Astrocyte (in vitro differentiated cells and primary cell): ENCODE data around the gene NT5C3A. TPM values are rescaled to one million over a fixed set of nuclear protein-coding genes. Genes with fewer than 3 reads are reported as not detected.
"Not testable (repeated sequence)": the region's sequence is repeated elsewhere in the genome, so short reads cannot be mapped to it uniquely, and the experiment has no call there.

Source experiments
- DNase-seq: peaks from one replicate; pipeline ENCODE4 v3.0.0-alpha.2; 2010; ENCODE audit warnings: low read depth
- FAIRE-seq: peaks from 2 replicates; lab custom pipeline; 2011; peaks lifted over from hg19 to GRCh38; lab: Jason Lieb, UNC
- H2AFZ ChIP-seq: 2 replicates; pipeline ENCODE4 v1.6.0; 2012; ENCODE audit warnings: low read depth, low read length, inconsistent platforms
- H3K27ac ChIP-seq: 2 replicates; pipeline ENCODE4 v1.5.1; 2011; ENCODE audit warnings: low read depth, low read length, inconsistent platforms
- H3K27me3 ChIP-seq: 2 replicates; pipeline ENCODE4 v1.6.0; 2011; ENCODE audit warnings: low read length, inconsistent platforms; ENCODE audit not compliant: insufficient read depth
- H3K36me3 ChIP-seq: 2 replicates; pipeline ENCODE4 v1.5.1; 2011; ENCODE audit warnings: low read length, inconsistent platforms; ENCODE audit not compliant: insufficient read depth
- H3K4me1 ChIP-seq: 2 replicates; pipeline ENCODE4 v1.5.1; 2011; ENCODE audit warnings: low read length, inconsistent platforms; ENCODE audit not compliant: insufficient read depth
- H3K4me2 ChIP-seq: 2 replicates; pipeline ENCODE4 v1.6.0; 2012; ENCODE audit warnings: low read length, inconsistent platforms
- H3K4me3 ChIP-seq: 2 replicates; pipeline ENCODE4 v1.5.1; 2011; ENCODE audit warnings: low read depth, mild to moderate bottlenecking, low read length, inconsistent platforms; ENCODE audit not compliant: insufficient read depth
- H3K79me2 ChIP-seq: 2 replicates; pipeline ENCODE4 v1.6.0; 2012; ENCODE audit warnings: mild to moderate bottlenecking, low read length, inconsistent platforms; ENCODE audit not compliant: insufficient read depth
- H3K9ac ChIP-seq: 2 replicates; pipeline ENCODE4 v1.6.0; 2012; ENCODE audit warnings: mild to moderate bottlenecking, low read length, inconsistent platforms
- H3K9me3 ChIP-seq: 2 replicates; pipeline ENCODE4 v1.5.1; 2012; ENCODE audit warnings: low read depth, mild to moderate bottlenecking, low read length, inconsistent platforms; ENCODE audit not compliant: insufficient read depth
- H4K20me1 ChIP-seq: 2 replicates; pipeline ENCODE4 v1.6.0; 2012; ENCODE audit warnings: low read length, inconsistent platforms; ENCODE audit not compliant: insufficient read depth
- H3K27ac Mint-ChIP-seq: one replicate; pipeline ENCODE4 v1.8.0; 2021; ENCODE audit warnings: mild to moderate bottlenecking, mixed read lengths; ENCODE audit not compliant: unreplicated experiment
- H3K27me3 Mint-ChIP-seq: one replicate; pipeline ENCODE4 v1.8.0; 2021; ENCODE audit warnings: low read depth, mixed read lengths; ENCODE audit not compliant: unreplicated experiment
- H3K36me3 Mint-ChIP-seq: one replicate; pipeline ENCODE4 v1.8.0; 2021; ENCODE audit warnings: low read depth, mixed read lengths; ENCODE audit not compliant: unreplicated experiment
- H3K4me1 Mint-ChIP-seq: one replicate; pipeline ENCODE4 v1.8.0; 2021; ENCODE audit warnings: low read depth, mixed read lengths; ENCODE audit not compliant: unreplicated experiment
- H3K4me3 Mint-ChIP-seq: one replicate; pipeline ENCODE4 v1.8.0; 2021; ENCODE audit warnings: mild to moderate bottlenecking, moderate library complexity, mixed read lengths; ENCODE audit not compliant: unreplicated experiment
- H3K9me3 Mint-ChIP-seq: one replicate; pipeline ENCODE4 v1.8.0; 2021; ENCODE audit warnings: mild to moderate bottlenecking, mixed read lengths; ENCODE audit not compliant: unreplicated experiment
- total RNA-seq: library from RNA; stranded (reverse); gene quantifications from 2 replicates; pipeline ENCODE4 v1.2.1, GENCODE V29; 2021

The NT5C3A gene
- total RNA-seq, 1 donor from 2014 or later: 24.1 TPM

GRCh38 chr7:33003111-33003510 lies 59.5 kb downstream of the NT5C3A start:
- H3K9ac ChIP-seq, H3K4me3 ChIP-seq, H3K4me1 Mint-ChIP-seq, DNase-seq, FAIRE-seq, H3K27me3 Mint-ChIP-seq, H3K4me3 Mint-ChIP-seq, H3K79me2 ChIP-seq, H3K9me3 Mint-ChIP-seq, H3K27ac ChIP-seq, H4K20me1 ChIP-seq, H3K4me2 ChIP-seq, H3K27me3 ChIP-seq, H3K36me3 ChIP-seq, H2AFZ ChIP-seq, H3K27ac Mint-ChIP-seq, H3K4me1 ChIP-seq, H3K9me3 ChIP-seq: not testable (repeated sequence)
- peaks cover 15% of the 10 kb centered on the region for H3K36me3 Mint-ChIP-seq

GRCh38 chr7:32999380-32999779 lies 63.2 kb downstream of the NT5C3A start:
- H3K4me3 Mint-ChIP-seq, H3K4me1 ChIP-seq, H3K27me3 ChIP-seq, H3K27ac ChIP-seq, H3K9me3 Mint-ChIP-seq, H3K9me3 ChIP-seq, H3K36me3 Mint-ChIP-seq, H3K4me2 ChIP-seq, H3K9ac ChIP-seq, FAIRE-seq, H3K27ac Mint-ChIP-seq, H4K20me1 ChIP-seq, H2AFZ ChIP-seq, H3K36me3 ChIP-seq, H3K27me3 Mint-ChIP-seq, DNase-seq, H3K4me3 ChIP-seq, H3K79me2 ChIP-seq: not testable (repeated sequence)
- peaks cover 12% of the 10 kb centered on the region for H3K4me1 Mint-ChIP-seq

- peak; percentile 32 for FAIRE-seq
These were observed 64.0 kb downstream of the NT5C3A start for GRCh38 chr7:32998361-32999171.

GRCh38 chr7:32997956-32998355 lies 64.6 kb downstream of the NT5C3A start:
- Histone ChIP-seq H3K9ac (peak overlapping the region; percentile 68), H2AFZ (peak overlapping the region; percentile 66), H3K4me2 (peak overlapping the region; percentile 68)
- H3K79me2 ChIP-seq, H3K27me3 ChIP-seq, H3K9me3 ChIP-seq, H4K20me1 ChIP-seq, H3K27ac ChIP-seq, H3K4me3 ChIP-seq, H3K4me1 ChIP-seq, H3K27me3 Mint-ChIP-seq, DNase-seq, FAIRE-seq, H3K36me3 ChIP-seq, H3K9me3 Mint-ChIP-seq, H3K36me3 Mint-ChIP-seq: not testable (repeated sequence)
- Mint-ChIP-seq H3K4me3 (peak overlapping the region; percentile 70), H3K27ac (peak overlapping the region; percentile 80), H3K4me1 (peaks cover 12% of the 10 kb centered on the region)

More at GRCh38 chr7:32998361-32999171, 64.0 kb downstream of the NT5C3A start:
- H3K4me3 Mint-ChIP-seq: peak overlapping the region; percentile 70
- H3K79me2 ChIP-seq, H3K27me3 ChIP-seq, H3K36me3 Mint-ChIP-seq, H3K4me1 ChIP-seq, H3K36me3 ChIP-seq, H3K9me3 Mint-ChIP-seq, H3K9me3 ChIP-seq, H4K20me1 ChIP-seq, H3K4me3 ChIP-seq, H3K27me3 Mint-ChIP-seq: not testable (repeated sequence)
- H3K27ac Mint-ChIP-seq: peak overlapping the region; percentile 80
- Histone ChIP-seq H2AFZ (peak overlapping the region; percentile 66), H3K4me2 (peak overlapping the region; percentile 68), H3K9ac (peak overlapping the region; percentile 68), H3K27ac (peak overlapping the region; percentile 41)
- DNase-seq: peak; percentile 87
- peaks cover 12% of the 10 kb centered on the region for H3K4me1 Mint-ChIP-seq

- not testable (repeated sequence) for H3K4me3 ChIP-seq, H3K27me3 Mint-ChIP-seq, H3K27ac ChIP-seq, FAIRE-seq, H3K4me1 ChIP-seq, H3K4me1 Mint-ChIP-seq, H3K36me3 ChIP-seq, H3K9ac ChIP-seq, H2AFZ ChIP-seq, H3K27me3 ChIP-seq, H3K27ac Mint-ChIP-seq, H3K4me2 ChIP-seq, H3K36me3 Mint-ChIP-seq, H3K79me2 ChIP-seq, H3K9me3 Mint-ChIP-seq, DNase-seq, H3K4me3 Mint-ChIP-seq, H4K20me1 ChIP-seq, H3K9me3 ChIP-seq
These were observed 69.8 kb downstream of the NT5C3A start for GRCh38 chr7:32992750-32993149.
